Activated naive CD4-positive, alpha-beta T cell treated with anti-CD3 and anti-CD28 coated beads, Interleukin-2, amount 50 U/mL, for 72 hours (primary cell): ENCODE data around the gene KDM4F. TPM values are rescaled to one million over a fixed set of nuclear protein-coding genes. Genes with fewer than 3 reads are reported as not detected.

Experiments used
- ATAC-seq, 2 donors: fragments of 150-1000 bp; cut with Tn5 transposase; 2 replicates each; pipeline ENCODE4 v1.10.0; 2021; ENCODE audit warnings: mild to moderate bottlenecking in 2 of 2, moderate library complexity in 2 of 2
- DNase-seq, 2 donors: peaks; one replicate each; pipeline ENCODE4 v3.0.0; 2021 to 2022; ENCODE audit warnings: low spot score in 2 of 2
- H3K27ac Mint-ChIP-seq, 2 donors: one replicate each; pipeline ENCODE4 v1.8.0; 2022; ENCODE audit warnings: mild to moderate bottlenecking in 2 of 2, mixed read lengths in 2 of 2
- H3K36me3 Mint-ChIP-seq, 2 donors: one replicate each; pipeline ENCODE4 v1.8.0; 2022; ENCODE audit warnings: mixed read lengths in 2 of 2
- H3K9me3 Mint-ChIP-seq, 2 donors: one replicate each; pipeline ENCODE4 v1.8.0; 2022; ENCODE audit warnings: mixed read lengths in 2 of 2
- total RNA-seq, 2 donors: library from RNA; stranded (reverse); gene quantifications; one replicate each; pipeline ENCODE4 v1.2.3, GENCODE V29; 2022

The KDM4F gene
- total RNA-seq, 2 donors from 2014 or later: not detected

DNA sequence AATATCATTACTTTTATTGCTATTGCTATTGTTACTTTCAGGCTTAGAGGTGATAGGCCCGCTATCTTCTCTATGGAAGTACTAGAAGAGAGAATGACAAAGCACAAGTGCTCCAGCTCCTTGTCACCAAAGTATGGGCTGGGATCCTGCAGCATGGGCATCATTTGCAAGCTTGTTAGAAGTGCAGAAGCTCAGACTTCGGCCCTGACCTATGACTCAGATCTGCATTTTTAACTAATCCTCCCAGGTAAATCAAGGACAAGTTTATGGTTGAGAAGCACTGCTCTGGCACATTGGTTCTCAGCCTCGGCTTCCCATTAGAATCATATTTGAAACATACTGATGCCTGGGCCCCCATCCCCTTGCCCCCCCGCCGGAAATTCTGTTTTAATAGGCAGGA lies 31.8 kb downstream of the KDM4F start:
- Mint-ChIP-seq H3K27ac (no peak overlapping the region), H3K36me3 (no peaks in the 10 kb centered on the region), H3K9me3 (no peaks in the 10 kb centered on the region)
- ATAC-seq (no peak), DNase-seq (no peak)

DNA sequence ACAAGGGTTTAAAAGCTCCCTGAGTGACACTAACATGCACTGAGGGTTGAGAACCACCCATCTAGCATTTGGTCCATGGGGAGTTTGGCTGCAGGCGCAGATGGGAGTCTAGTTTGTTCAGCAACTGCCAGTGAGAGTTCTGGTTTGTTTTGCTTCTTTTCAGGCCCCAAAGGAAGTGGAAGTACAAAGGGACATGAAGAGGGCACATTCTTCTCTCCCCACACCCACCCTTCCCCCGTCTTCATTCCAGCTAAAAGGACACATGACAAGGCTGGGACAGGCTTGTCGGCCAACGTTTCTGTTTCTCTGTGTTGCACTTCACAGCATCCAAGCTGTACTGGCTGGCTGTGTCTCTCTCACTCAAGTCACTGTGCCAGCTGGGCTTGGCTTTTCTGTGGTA lies 32.2 kb downstream of the KDM4F start:
- Mint-ChIP-seq H3K36me3 (no peaks in the 10 kb centered on the region), H3K27ac (no peak overlapping the region), H3K9me3 (no peaks in the 10 kb centered on the region)
- DNase-seq (no peak), ATAC-seq (no peak)

DNA sequence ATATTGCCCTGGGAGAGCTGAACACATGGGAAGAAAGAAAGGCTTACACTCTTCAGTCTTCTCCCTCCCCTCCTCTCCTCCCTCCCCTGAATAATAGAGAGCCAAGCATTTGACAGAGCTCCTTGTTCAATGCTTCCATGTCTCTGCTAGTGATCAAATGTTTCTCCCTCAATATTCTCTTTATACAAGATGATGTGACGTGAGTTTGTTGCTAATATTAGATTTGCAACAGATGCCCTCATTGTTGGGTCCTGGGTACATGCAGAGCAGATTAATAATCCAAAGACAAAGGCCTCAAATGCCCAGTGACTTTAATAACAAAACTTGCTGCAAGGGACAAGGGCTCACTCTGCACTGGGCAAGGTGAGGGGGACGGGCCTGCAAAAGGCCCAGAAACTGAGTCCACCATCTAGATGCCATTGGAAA lies 33.4 kb downstream of the KDM4F start:
- H3K36me3 Mint-ChIP-seq: no peaks in the 10 kb centered on the region
- DNase-seq (no peak), ATAC-seq (no peak)
- no peak overlapping the region for H3K27ac Mint-ChIP-seq
- no peaks in the 10 kb centered on the region for H3K9me3 Mint-ChIP-seq

GRCh38 chr11:95084509-95084908 lies 35.3 kb downstream of the KDM4F start:
- H3K36me3 Mint-ChIP-seq: no peaks in the 10 kb centered on the region
- peak overlapping the region; percentile 3 to 18 for H3K27ac Mint-ChIP-seq
- peak in 1 of 2 donors; percentile 49 for DNase-seq
- ATAC-seq: peak; percentile 71 to 87
- peaks cover 0 to 3% of the 10 kb centered on the region in 2 donors for H3K9me3 Mint-ChIP-seq

DNA sequence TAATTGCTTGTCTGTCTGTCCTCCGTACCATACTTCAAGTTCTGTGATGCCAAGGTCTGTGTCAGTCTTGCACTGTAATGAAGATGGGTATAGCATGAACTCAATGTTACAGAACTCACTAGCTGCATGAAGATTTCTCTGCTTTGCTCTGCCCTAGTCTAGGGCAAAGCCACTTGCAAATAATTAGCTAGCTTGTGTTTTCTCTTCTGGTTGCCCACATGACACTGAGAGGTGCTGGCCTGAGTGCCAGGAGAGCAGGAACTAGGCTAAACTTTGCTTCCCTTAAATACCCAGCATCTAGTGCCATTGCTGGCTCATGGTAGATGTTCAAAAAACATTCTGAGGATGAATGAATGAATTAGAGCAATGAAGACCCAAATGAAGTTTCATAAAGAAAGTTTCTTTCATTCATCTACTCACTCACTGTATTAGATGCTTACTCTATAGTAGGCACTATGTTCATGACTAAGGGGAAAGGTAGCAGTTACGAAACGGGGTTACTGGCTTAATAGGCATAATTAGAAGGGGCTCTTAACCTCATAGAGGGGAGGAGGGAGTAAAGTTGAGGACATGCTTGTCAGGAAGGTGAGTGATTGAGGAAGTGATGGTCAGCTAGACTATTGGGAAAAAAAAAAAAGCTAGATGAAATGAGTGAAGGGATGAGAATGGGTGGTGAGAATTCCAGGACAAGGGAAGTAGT lies 36.0 kb downstream of the KDM4F start:
- Mint-ChIP-seq H3K27ac (peak overlapping the region; percentile 18 to 53), H3K9me3 (peaks cover 0 to 3% of the 10 kb centered on the region in 2 donors), H3K36me3 (peaks cover 0 to 1% of the 10 kb centered on the region in 2 donors)
- no peak for ATAC-seq
- no peak for DNase-seq

DNA sequence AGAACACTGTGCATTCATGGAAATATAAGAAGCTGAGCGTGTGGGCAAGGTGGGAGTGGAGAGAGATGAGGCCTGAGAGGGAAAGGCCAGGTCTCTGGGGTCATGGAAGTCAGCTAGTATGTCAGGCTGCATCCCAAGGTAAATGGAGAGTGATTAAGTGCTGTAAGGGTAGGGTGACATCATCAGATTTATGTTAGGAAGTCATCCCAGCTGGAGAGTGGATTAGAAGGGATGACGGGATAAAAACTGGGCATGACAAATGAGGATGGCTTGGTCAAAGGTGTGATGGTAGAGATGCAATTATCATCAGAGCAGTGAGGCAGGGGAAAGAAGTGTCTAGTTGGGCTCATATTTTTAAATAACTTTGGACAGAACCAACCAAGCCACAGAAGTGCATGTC lies 36.9 kb downstream of the KDM4F start:
- peaks cover 0 to 3% of the 10 kb centered on the region in 2 donors for H3K9me3 Mint-ChIP-seq
- H3K36me3 Mint-ChIP-seq: peaks cover 0 to 5% of the 10 kb centered on the region in 2 donors
- ATAC-seq (no peak), DNase-seq (no peak)
- peak overlapping the region in 1 of 2 donors; percentile 0 for H3K27ac Mint-ChIP-seq

- ATAC-seq (no peak), DNase-seq (no peak)
- peaks cover 0 to 3% of the 10 kb centered on the region in 2 donors for H3K9me3 Mint-ChIP-seq
- H3K36me3 Mint-ChIP-seq: peaks cover 0 to 5% of the 10 kb centered on the region in 2 donors
- H3K27ac Mint-ChIP-seq: no peak overlapping the region
Observed at GRCh38 chr11:95086836-95087570, 37.8 kb downstream of the KDM4F start.

- Mint-ChIP-seq H3K36me3 (peaks cover 0 to 5% of the 10 kb centered on the region in 2 donors), H3K9me3 (peaks cover 0 to 3% of the 10 kb centered on the region in 2 donors), H3K27ac (peak overlapping the region; percentile 85 to 89)
- peak; percentile 43 to 48 for ATAC-seq
- DNase-seq: no peak
Observed at GRCh38 chr11:95088946-95089619, 39.9 kb downstream of the KDM4F start.

GRCh38 chr11:95089620-95090542 lies 40.7 kb downstream of the KDM4F start, which contains the start of gene ENDOD1:
TSS of gene ENDOD1 (plus strand) at chr11:95089846. CDS start at chr11:95089928, 82 bp downstream.
- ATAC-seq (peak; percentile 93 to 95), DNase-seq (peak; percentile 81 to 82)
- Mint-ChIP-seq H3K9me3 (peaks cover 0 to 3% of the 10 kb centered on the region in 2 donors), H3K27ac (peak within 1 kb of the TSS; percentile 85 to 89), H3K36me3 (peaks cover 0 to 5% of the 10 kb centered on the region in 2 donors)

DNA sequence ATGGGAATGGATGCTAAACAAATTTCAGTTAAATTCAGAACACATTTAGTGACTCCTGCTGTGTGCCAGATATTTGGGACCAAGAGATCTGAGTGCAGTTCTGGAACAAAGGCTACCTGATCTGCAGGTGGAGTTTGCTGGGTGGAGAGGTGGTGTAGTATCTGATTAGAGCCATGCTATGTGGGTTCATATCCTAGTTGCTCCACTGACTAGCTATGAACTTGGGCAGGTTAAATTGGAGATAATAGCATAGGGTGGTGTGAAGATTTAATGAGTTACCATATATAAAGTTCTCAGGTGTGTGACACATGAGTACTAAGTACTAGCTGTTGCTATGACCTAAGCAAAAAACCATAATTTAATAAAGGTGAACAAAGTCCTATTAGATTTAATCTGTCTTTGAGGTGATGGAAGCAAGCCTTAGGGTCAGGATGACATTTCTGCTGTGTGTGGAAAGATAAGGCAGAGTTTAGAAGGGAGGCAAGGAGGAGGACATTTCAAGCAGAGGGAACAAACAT lies 42.5 kb downstream of the KDM4F start:
- H3K36me3 Mint-ChIP-seq: peaks cover 0 to 5% of the 10 kb centered on the region in 2 donors
- no peak for ATAC-seq
- peak overlapping the region in 1 of 2 donors; percentile 5 for H3K27ac Mint-ChIP-seq
- DNase-seq: no peak
- H3K9me3 Mint-ChIP-seq: peaks cover 0 to 3% of the 10 kb centered on the region in 2 donors

GRCh38 chr11:95092549-95093324 lies 43.5 kb downstream of the KDM4F start:
- ATAC-seq (peak; percentile 32 to 34), DNase-seq (peak in 1 of 2 donors; percentile 43)
- H3K36me3 Mint-ChIP-seq: peaks cover 5% of the 10 kb centered on the region in 2 donors
- H3K9me3 Mint-ChIP-seq: peaks cover 0 to 3% of the 10 kb centered on the region in 2 donors
- peak overlapping the region in 1 of 2 donors; percentile 26 for H3K27ac Mint-ChIP-seq

DNA sequence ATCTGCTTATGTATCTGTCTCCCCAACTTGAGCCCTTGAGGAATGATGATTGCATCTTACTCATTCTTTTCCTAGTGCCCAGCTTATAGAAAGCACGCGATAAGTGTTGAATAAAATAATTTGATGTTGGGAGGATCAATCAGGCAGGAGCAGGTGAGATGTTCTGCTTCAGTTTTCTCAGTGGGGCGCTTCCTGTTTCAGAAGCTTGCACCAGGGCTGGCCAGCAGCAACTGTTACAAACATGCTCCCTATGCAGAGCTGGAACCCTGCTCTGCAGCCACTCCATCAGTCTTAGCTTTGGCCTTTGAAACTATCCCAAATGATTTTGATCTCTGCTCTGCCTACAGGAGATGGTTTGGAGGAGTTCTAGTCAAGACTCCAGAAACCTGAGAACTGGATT lies 44.3 kb downstream of the KDM4F start:
- H3K36me3 Mint-ChIP-seq: peaks cover 5 to 10% of the 10 kb centered on the region in 2 donors
- peak overlapping the region in 1 of 2 donors; percentile 26 for H3K27ac Mint-ChIP-seq
- DNase-seq: no peak
- peaks cover 0 to 3% of the 10 kb centered on the region in 2 donors for H3K9me3 Mint-ChIP-seq
- ATAC-seq: no peak

- H3K27ac Mint-ChIP-seq: peak overlapping the region in 1 of 2 donors; percentile 81
- ATAC-seq: peak; percentile 72 to 84
- H3K9me3 Mint-ChIP-seq: no peaks in the 10 kb centered on the region
- DNase-seq: no peak
- H3K36me3 Mint-ChIP-seq: peaks cover 0 to 16% of the 10 kb centered on the region in 2 donors
Observed at GRCh38 chr11:95095858-95096587, 46.8 kb downstream of the KDM4F start.

- Mint-ChIP-seq H3K9me3 (no peaks in the 10 kb centered on the region), H3K36me3 (peaks cover 0 to 16% of the 10 kb centered on the region in 2 donors), H3K27ac (no peak overlapping the region)
- DNase-seq (no peak), ATAC-seq (no peak)
Observed at GRCh38 chr11:95097209-95097608, 48.0 kb downstream of the KDM4F start.
